Mesenchymal stem cell (in vitro differentiated cells and primary cell): Measurements from ENCODE around the gene RFX3.

Experiments used
- DNase-seq: peaks from one replicate; pipeline ENCODE4 v3.0.0-alpha.2; 2013
- H2AFZ ChIP-seq: one replicate; pipeline ENCODE4 v1.6.1; 2013; ENCODE audit warnings: low read depth, mild to moderate bottlenecking, control low read depth, inconsistent platforms, low read length, moderate library complexity
- H2AK5ac ChIP-seq: 2 replicates; pipeline ENCODE4 v1.6.1; 2013; ENCODE audit warnings: low read length, moderate library complexity, mild to moderate bottlenecking, inconsistent platforms; ENCODE audit not compliant: severe bottlenecking
- H2BK120ac ChIP-seq: one replicate; pipeline ENCODE4 v1.6.1; 2013; ENCODE audit warnings: low read depth, mild to moderate bottlenecking, inconsistent platforms, low read length, moderate library complexity
- H2BK12ac ChIP-seq, 2 experiments: one replicate each; pipeline ENCODE4 v1.6.1; 2013; ENCODE audit warnings: inconsistent platforms in 2 of 2, low read length in 2 of 2, mild to moderate bottlenecking in 2 of 2, moderate library complexity in 2 of 2, control low read depth in 1 of 2
- H2BK15ac ChIP-seq: one replicate; pipeline ENCODE4 v1.6.1; 2013; ENCODE audit warnings: mild to moderate bottlenecking, low read depth, inconsistent platforms; ENCODE audit not compliant: poor library complexity, severe bottlenecking
- H2BK5ac ChIP-seq: 2 replicates; pipeline ENCODE4 v1.6.1; 2013; ENCODE audit warnings: low read depth, mild to moderate bottlenecking, low read length, control low read depth, inconsistent platforms; ENCODE audit not compliant: poor library complexity, severe bottlenecking
- H3K14ac ChIP-seq, 2 experiments: one replicate each; pipeline ENCODE4 v1.6.1; 2013; ENCODE audit warnings: inconsistent platforms in 2 of 2, low read length in 2 of 2, control low read depth in 1 of 2, mild to moderate bottlenecking in 1 of 2, moderate library complexity in 1 of 2
- H3K18ac ChIP-seq, 2 experiments: one replicate each; pipeline ENCODE4 v1.6.1; 2013; ENCODE audit warnings: inconsistent platforms in 2 of 2, low read length in 2 of 2, control low read depth in 1 of 2, low read depth in 1 of 2, mild to moderate bottlenecking in 1 of 2
- H3K23ac ChIP-seq, 2 experiments: one replicate each; pipeline ENCODE4 v1.6.1; 2013; ENCODE audit warnings: inconsistent platforms in 2 of 2, low read length in 2 of 2, mild to moderate bottlenecking in 2 of 2, moderate library complexity in 2 of 2, control low read depth in 1 of 2
- H3K27ac ChIP-seq: 2 replicates; pipeline ENCODE4 v1.5.1; 2013; ENCODE audit warnings: mild to moderate bottlenecking, moderate library complexity, low read length, control low read depth, inconsistent platforms; ENCODE audit not compliant: poor library complexity, severe bottlenecking
- H3K27me3 ChIP-seq, 2 experiments: 2 replicates each; pipeline versions ENCODE4 v1.6.1 to v1.7.0; 2013; ENCODE audit warnings: low read length in 2 of 2, mild to moderate bottlenecking in 2 of 2, moderate library complexity in 2 of 2, control low read depth in 1 of 2, inconsistent platforms in 1 of 2; ENCODE audit not compliant: control insufficient read depth in 1 of 2, insufficient read depth in 1 of 2
- H3K36me3 ChIP-seq, 2 experiments: 2 replicates each; pipeline versions ENCODE4 v1.6.1 to v1.7.0; 2013; ENCODE audit warnings: low read length in 2 of 2, control low read depth in 1 of 2, inconsistent platforms in 1 of 2, low read depth in 1 of 2, mild to moderate bottlenecking in 1 of 2; ENCODE audit not compliant: insufficient read depth in 2 of 2, control insufficient read depth in 1 of 2
- H3K4ac ChIP-seq, 2 experiments: one replicate each; pipeline ENCODE4 v1.6.1; 2013; ENCODE audit warnings: inconsistent platforms in 2 of 2, low read length in 2 of 2, mild to moderate bottlenecking in 2 of 2, moderate library complexity in 2 of 2, control low read depth in 1 of 2, low read depth in 1 of 2
- H3K4me1 ChIP-seq: 2 replicates; pipeline ENCODE4 v1.6.1; 2013; ENCODE audit warnings: low read depth, low read length, control low read depth; ENCODE audit not compliant: control insufficient read depth, insufficient read depth
- H3K4me2 ChIP-seq: 2 replicates; pipeline ENCODE4 v1.6.1; 2013; ENCODE audit warnings: low read length, mild to moderate bottlenecking, inconsistent platforms; ENCODE audit not compliant: poor library complexity, severe bottlenecking
- H3K4me3 ChIP-seq, 2 experiments: 2 replicates each; pipeline versions ENCODE4 v1.5.1 to v1.7.0; 2013; ENCODE audit warnings: low read length in 2 of 2, mild to moderate bottlenecking in 2 of 2, control low read depth in 1 of 2, low read depth in 1 of 2; ENCODE audit not compliant: insufficient read depth in 1 of 2
- H3K79me1 ChIP-seq: replicated peaks from 2 replicates; pipeline ENCODE4 v1.6.1; 2013; ENCODE audit warnings: mild to moderate bottlenecking, control low read depth, low read length, inconsistent platforms; ENCODE audit not compliant: poor library complexity, severe bottlenecking
- H3K9ac ChIP-seq: 2 replicates; pipeline ENCODE4 v1.7.0; 2013; ENCODE audit warnings: mild to moderate bottlenecking, low read length, moderate library complexity
- H3K9me3 ChIP-seq: 2 replicates; pipeline ENCODE4 v1.7.0; 2013; ENCODE audit warnings: mild to moderate bottlenecking, low read length; ENCODE audit not compliant: control insufficient read depth
- H4K8ac ChIP-seq: one replicate; pipeline ENCODE4 v1.6.1; 2013; ENCODE audit warnings: inconsistent platforms, mild to moderate bottlenecking, low read length, moderate library complexity
- H4K91ac ChIP-seq: one replicate; pipeline ENCODE4 v1.6.1; 2013; ENCODE audit warnings: mild to moderate bottlenecking, low read length, inconsistent platforms
- WGBS: methylation state at CpG from one replicate; pipeline ENCODE4 v1.1.7; 2013; ENCODE audit warnings: mixed read lengths; 5-methylcytosine and 5-hydroxymethylcytosine counted together

The RFX3 gene

GRCh38 chr9:3478549-3478953 lies 47.2 kb downstream of the RFX3 start:
- Histone ChIP-seq H4K91ac (no peak overlapping the region), H3K9me3 (peaks cover 16% of the 10 kb centered on the region), H3K27ac (peak overlapping the region; percentile 1), H3K27me3 (no peaks in the 10 kb centered on the region), H3K36me3 (no peaks in the 10 kb centered on the region), H2BK120ac (no peak overlapping the region), H3K4me1 (peaks cover 2% of the 10 kb centered on the region), H2AFZ (no peak overlapping the region), H2BK5ac (no peak overlapping the region), H2AK5ac (no peak overlapping the region), H3K4me2 (no peak overlapping the region), H3K14ac (no peak overlapping the region), H3K79me1 (peaks cover 6% of the 10 kb centered on the region), H3K18ac (no peak overlapping the region), H4K8ac (no peak overlapping the region), H2BK12ac (no peak overlapping the region), H3K23ac (no peak overlapping the region), H3K4ac (no peak overlapping the region), H2BK15ac (no peak overlapping the region), H3K9ac (no peak overlapping the region), H3K4me3 (no peak overlapping the region)
- DNase-seq, result peak; percentile 31
- 100% methylated on average over 1 of the region's 1 CpG for WGBS

GRCh38 chr9:3477236-3477834 lies 48.5 kb downstream of the RFX3 start:
- Histone ChIP-seq H2BK5ac (no peak overlapping the region), H3K14ac (no peak overlapping the region), H3K4me3 (no peak overlapping the region), H3K27me3 (no peaks in the 10 kb centered on the region), H2BK15ac (no peak overlapping the region), H3K4ac (no peak overlapping the region), H2BK12ac (no peak overlapping the region), H3K79me1 (peaks cover 6% of the 10 kb centered on the region), H3K27ac (no peak overlapping the region), H3K4me1 (peaks cover 2% of the 10 kb centered on the region), H3K36me3 (no peaks in the 10 kb centered on the region), H2BK120ac (no peak overlapping the region), H3K18ac (no peak overlapping the region), H3K4me2 (no peak overlapping the region), H3K23ac (no peak overlapping the region), H2AK5ac (no peak overlapping the region), H3K9me3 (peaks cover 16% of the 10 kb centered on the region), H4K8ac (no peak overlapping the region), H4K91ac (no peak overlapping the region), H3K9ac (no peak overlapping the region), H2AFZ (no peak overlapping the region)
- WGBS, result 81% methylated on average over 2 of the region's 4 CpGs
- peak; percentile 46 for DNase-seq

- Histone ChIP-seq H3K4ac (no peak overlapping the region), H3K23ac (no peak overlapping the region), H2BK12ac (peak overlapping the region; percentile 32 to 61), H3K18ac (peak overlapping the region in 1 of 2 experiments; percentile 11), H3K4me2 (no peak overlapping the region), H2AK5ac (no peak overlapping the region), H3K27ac (no peak overlapping the region), H4K8ac (no peak overlapping the region), H2BK5ac (no peak overlapping the region), H3K9ac (no peak overlapping the region), H3K79me1 (peaks cover 6% of the 10 kb centered on the region), H3K14ac (no peak overlapping the region), H2BK120ac (no peak overlapping the region), H2AFZ (no peak overlapping the region), H2BK15ac (no peak overlapping the region), H3K36me3 (no peaks in the 10 kb centered on the region), H4K91ac (no peak overlapping the region), H3K9me3 (peaks cover 16% of the 10 kb centered on the region), H3K4me1 (peaks cover 2% of the 10 kb centered on the region), H3K4me3 (no peak overlapping the region), H3K27me3 (no peaks in the 10 kb centered on the region)
- no peak for DNase-seq
- WGBS, result 70% methylated on average over 11 of the region's 14 CpGs
Observed at GRCh38 chr9:3475300-3476020, 50.3 kb downstream of the RFX3 start.

- H3K4me2 ChIP-seq, result no peak overlapping the region
- no peak overlapping the region for H4K8ac ChIP-seq
- no peak overlapping the region for H4K91ac ChIP-seq
- H3K9ac ChIP-seq, result no peak overlapping the region
- no peak overlapping the region for H3K4me3 ChIP-seq
- H2AK5ac ChIP-seq, result no peak overlapping the region
- H2BK15ac ChIP-seq, result no peak overlapping the region
- H3K23ac ChIP-seq, result no peak overlapping the region
- no peaks in the 10 kb centered on the region for H3K36me3 ChIP-seq
- no peak overlapping the region for H2AFZ ChIP-seq
- peaks cover 2% of the 10 kb centered on the region for H3K4me1 ChIP-seq
- H3K79me1 ChIP-seq, result peaks cover 6% of the 10 kb centered on the region
- H3K4ac ChIP-seq, result no peak overlapping the region
- H3K27ac ChIP-seq, result no peak overlapping the region
- no peak overlapping the region for H3K18ac ChIP-seq
- peaks cover 16% of the 10 kb centered on the region for H3K9me3 ChIP-seq
- 100% methylated on average over 2 of the region's 2 CpGs for WGBS
- H3K14ac ChIP-seq, result no peak overlapping the region
- H2BK120ac ChIP-seq, result no peak overlapping the region
- DNase-seq, result no peak
- H2BK5ac ChIP-seq, result no peak overlapping the region
- H3K27me3 ChIP-seq, result no peaks in the 10 kb centered on the region
- no peak overlapping the region for H2BK12ac ChIP-seq
Observed at GRCh38 chr9:3474821-3475220, 51.0 kb downstream of the RFX3 start.
